SU-DHL-6 (cell line): ENCODE results near the gene FRMPD4.

Source experiments
- CTCF ChIP-seq: fragments of 200-600 bp; sonication (generic); IDR thresholded peaks from one replicate; pipeline ENCODE4 v1.5.1; 2017; ENCODE audit warnings: antibody characterized with exemption, mild to moderate bottlenecking, low read length, moderate library complexity; ENCODE audit not compliant: insufficient read depth, poor library complexity, severe bottlenecking
- EZH2phosphoT487 ChIP-seq: fragments of 200-600 bp; sonication (generic), shearing (Covaris generic); conservative IDR thresholded peaks from 2 replicates; pipeline ENCODE4 v1.6.1; 2018; ENCODE audit warnings: mild to moderate bottlenecking, antibody characterized with exemption, low read length, moderate library complexity, mixed read lengths

GRCh38 chrX:12349201-12349600 lies 210.9 kb downstream of the FRMPD4 start:
- no peak for TF ChIP-seq CTCF
- no peak for TF ChIP-seq EZH2phosphoT487
